GM12864 (cell line): Measurements from ENCODE around the gene FAM162B.
"Not testable (repeated sequence)": the region's sequence is repeated elsewhere in the genome, so short reads cannot be mapped to it uniquely, and the experiment has no call there.

Source experiments
- DNase-seq: peaks from one replicate; pipeline ENCODE4 v3.0.0-alpha.2; 2011; ENCODE audit warnings: low read depth
- H3K4me3 ChIP-seq: 2 replicates; pipeline ENCODE4 v1.5.1; 2011; ENCODE audit warnings: mild to moderate bottlenecking, low read depth, low read length, control low read depth
- TF ChIP-seq, protein P1 (sequence below): IDR thresholded peaks from 2 replicates; pipeline ENCODE4 v1.5.1; 2011; ENCODE audit warnings: low read depth, mild to moderate bottlenecking, moderate library complexity, low read length, control low read depth, inconsistent platforms; ENCODE audit errors: missing control alignments

FAM162B gene

DNA sequence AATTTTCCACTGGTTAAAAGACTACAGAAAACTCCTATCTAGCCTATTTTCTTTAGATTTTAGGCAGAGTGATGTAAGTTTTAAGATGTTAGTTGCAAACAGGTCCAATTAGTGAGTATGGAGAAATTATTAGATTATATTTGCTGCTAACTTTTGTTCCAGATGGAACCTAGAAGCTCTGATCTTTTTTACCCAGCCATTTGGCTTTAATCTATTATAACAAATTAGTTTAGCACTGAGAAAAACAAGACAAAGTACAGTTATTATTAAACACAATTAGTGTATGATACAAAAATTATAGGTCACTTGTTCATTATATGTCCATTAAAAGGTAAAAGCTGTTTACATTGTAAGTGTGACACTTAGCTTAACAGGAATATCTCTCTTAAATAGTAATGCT lies 2.5 kb downstream of the FAM162B start:
- H3K4me3 ChIP-seq, result no peak overlapping the region
- no peak for DNase-seq
- TF ChIP-seq, protein P1, sequence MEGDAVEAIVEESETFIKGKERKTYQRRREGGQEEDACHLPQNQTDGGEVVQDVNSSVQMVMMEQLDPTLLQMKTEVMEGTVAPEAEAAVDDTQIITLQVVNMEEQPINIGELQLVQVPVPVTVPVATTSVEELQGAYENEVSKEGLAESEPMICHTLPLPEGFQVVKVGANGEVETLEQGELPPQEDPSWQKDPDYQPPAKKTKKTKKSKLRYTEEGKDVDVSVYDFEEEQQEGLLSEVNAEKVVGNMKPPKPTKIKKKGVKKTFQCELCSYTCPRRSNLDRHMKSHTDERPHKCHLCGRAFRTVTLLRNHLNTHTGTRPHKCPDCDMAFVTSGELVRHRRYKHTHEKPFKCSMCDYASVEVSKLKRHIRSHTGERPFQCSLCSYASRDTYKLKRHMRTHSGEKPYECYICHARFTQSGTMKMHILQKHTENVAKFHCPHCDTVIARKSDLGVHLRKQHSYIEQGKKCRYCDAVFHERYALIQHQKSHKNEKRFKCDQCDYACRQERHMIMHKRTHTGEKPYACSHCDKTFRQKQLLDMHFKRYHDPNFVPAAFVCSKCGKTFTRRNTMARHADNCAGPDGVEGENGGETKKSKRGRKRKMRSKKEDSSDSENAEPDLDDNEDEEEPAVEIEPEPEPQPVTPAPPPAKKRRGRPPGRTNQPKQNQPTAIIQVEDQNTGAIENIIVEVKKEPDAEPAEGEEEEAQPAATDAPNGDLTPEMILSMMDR, result no peak

DNA sequence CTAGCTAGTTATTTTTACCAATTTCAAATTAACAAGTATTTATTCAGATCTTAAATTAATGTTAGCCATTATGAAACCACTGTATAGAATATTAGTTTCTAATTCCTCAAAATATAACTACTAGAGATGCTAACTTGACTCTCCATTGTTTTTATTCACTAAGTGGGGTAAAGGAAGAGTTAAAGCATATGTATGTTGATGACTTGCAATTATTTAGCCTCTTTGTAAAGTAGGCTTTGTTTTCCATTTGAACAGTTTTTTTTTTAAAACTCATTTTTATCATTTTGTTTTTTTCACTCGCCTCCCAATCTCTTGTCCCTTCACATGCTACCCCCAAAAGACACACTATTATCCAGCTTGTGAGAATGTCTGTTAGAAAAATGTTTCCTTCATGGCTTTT lies 3.3 kb downstream of the FAM162B start:
- no peak for DNase-seq
- TF ChIP-seq, protein P1, result no peak
- H3K4me3 ChIP-seq, result no peak overlapping the region

DNA sequence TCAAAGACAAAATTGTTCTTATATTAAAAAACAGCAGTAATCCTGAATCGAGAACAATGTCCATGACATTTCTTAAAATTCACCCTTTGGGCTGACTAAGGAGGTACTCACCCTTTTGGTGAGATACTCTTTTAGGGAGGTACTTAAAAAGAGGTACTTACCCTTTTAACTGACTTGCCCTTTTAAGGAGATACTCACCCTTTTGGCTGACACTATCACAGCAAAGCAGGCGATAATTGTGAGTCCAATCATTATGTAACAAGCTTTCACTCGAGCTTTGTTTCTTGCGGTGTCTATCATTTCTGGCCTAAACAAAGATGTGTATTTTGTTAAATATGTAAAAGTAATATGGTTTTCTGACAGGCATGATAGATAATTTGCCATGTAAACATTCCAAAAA lies 3.7 kb downstream of the FAM162B start:
- TF ChIP-seq, protein P1, result no peak
- H3K4me3 ChIP-seq, result no peak overlapping the region
- no peak for DNase-seq

DNA sequence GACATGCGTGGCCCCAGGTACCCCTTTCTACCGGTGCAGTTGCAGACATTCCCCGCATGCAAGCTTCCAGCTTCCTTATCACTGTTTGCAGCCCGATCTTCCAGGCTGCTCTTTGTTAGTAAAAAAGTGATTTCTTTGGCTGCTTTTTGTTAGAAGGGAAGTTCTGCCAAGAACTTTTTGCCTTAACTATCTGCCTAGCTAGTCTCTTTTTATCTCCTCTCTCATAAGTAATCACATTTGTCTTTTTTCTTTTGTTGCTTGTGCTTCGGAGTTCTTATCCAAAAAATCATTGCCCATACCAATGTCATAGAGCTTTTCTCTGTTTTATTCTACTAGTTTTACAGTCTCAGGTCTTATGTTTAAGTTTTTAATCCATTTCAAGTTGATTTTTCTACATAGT lies 20.3 kb downstream of the FAM162B start:
- DNase-seq, result no peak
- TF ChIP-seq, protein P1, result no peak
- H3K4me3 ChIP-seq, result no peak overlapping the region

DNA sequence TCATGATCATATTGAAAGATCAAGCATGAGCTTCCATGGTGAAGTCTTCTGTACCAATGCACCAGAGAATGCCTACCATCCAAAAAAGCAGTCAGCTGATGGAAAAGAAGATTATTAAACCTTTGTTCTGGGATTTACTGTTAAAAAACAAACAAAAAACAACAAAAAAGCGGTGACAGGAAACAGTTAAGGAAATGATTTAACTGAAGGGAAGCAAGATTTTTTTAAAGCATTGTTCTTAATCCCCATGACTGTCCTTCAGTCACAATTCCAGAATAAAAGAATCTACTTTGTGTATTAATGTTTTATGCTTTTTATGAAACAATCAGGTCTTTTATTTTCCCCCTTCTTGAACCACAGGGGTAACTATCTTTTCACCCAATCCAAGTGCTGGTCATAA lies 23.9 kb downstream of the FAM162B start:
- H3K4me3 ChIP-seq, result no peak overlapping the region
- no peak for DNase-seq
- TF ChIP-seq, protein P1, result no peak

DNA sequence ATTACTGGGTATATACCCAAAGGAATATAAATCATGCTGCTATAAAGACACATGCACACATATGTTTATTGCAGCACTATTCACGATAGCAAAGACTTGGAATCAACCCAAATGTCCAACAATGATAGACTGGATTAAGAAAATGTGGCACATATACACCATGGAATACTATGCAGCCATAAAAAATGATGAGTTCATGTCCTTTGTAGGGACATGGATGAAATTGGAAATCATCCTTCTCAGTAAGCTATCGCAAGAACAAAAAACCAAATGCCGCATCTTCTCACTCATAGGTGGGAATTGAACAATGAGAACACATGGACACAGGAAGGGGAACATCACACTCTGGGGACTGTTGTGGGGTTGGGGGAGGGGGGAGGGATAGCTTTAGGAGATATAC lies 25.0 kb downstream of the FAM162B start:
- not testable (repeated sequence) for H3K4me3 ChIP-seq, DNase-seq

DNA sequence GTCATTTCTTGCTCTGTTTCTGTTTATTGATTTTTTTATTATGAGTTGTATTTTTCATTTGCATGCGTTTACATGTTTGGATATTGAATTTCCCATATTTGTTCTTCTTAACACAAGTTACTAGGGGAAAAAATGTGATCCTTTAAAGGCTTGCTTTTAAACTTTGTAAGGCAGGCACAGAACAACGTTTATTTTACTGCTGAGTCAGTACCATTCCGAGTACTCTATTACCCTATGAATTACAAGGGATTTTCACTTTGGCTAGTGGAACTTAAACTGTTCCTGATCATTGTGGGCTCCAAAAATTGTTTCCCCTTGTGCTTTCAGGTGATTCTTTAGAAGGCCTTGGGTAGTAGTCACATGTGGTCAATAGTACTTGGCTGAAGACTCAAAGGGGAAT lies 28.5 kb downstream of the FAM162B start:
- H3K4me3 ChIP-seq, result no peak overlapping the region
- TF ChIP-seq, protein P1, result no peak

DNA sequence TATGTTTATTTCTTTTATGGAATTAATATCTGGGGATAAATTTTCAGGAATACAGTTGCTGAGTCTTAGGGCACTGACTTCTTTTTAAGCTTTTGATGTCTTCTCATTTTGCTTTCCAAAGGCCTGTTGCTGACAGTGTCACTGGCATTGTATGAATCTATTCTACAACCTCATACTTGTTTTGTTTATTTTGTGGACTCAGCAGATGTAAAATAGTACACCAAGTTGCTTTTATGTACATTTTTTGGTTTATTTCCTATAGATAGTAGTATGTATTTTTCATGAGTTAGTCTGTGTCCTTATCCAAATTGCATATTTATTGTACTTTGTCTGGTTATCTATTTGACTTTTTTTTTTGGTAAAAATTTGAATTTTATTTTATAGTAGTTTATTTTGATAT lies 35.0 kb downstream of the FAM162B start:
- DNase-seq, result no peak
- no peak overlapping the region for H3K4me3 ChIP-seq
- TF ChIP-seq, protein P1, result no peak

More for the DNA sequence above, 28.5 kb downstream of the FAM162B start:
- DNase-seq, result no peak
